ENCODE data around the gene CABP7. TPM values are rescaled to one million over a fixed set of nuclear protein-coding genes. Genes with fewer than 3 reads are reported as not detected.

Gene CABP7
- polyA plus RNA-seq, 1 donor from 2014 or later: 0.11 TPM

DNA sequence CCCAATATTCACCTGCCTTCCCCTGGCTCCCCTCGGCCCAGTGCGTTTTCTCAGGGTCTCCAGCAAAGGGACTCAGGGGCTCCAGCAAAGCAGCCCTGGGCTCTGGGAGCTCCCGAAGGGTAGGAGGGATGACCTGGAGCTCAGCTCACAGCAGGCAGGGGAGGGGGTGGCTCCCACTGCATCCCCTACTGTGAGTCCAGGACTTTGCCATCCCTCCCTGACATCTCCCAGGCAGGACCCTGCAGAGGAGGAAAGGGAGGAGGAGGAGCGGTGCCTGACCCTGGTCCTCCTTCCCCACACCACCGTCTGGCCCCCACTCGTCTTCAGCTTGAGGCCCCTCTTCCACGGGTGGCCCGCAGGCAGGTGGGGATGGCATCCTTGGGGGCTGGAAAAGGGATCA is 5.0 kb downstream of the CABP7 start:
- Mint-ChIP-seq H3K27me3 (peaks cover 15% of the 10 kb centered on the region), H3K27ac (no peak overlapping the region), H3K4me3 (no peak overlapping the region), H3K9me3 (no peaks in the 10 kb centered on the region), H3K4me1 (no peaks in the 10 kb centered on the region), H3K36me3 (no peaks in the 10 kb centered on the region)

DNA sequence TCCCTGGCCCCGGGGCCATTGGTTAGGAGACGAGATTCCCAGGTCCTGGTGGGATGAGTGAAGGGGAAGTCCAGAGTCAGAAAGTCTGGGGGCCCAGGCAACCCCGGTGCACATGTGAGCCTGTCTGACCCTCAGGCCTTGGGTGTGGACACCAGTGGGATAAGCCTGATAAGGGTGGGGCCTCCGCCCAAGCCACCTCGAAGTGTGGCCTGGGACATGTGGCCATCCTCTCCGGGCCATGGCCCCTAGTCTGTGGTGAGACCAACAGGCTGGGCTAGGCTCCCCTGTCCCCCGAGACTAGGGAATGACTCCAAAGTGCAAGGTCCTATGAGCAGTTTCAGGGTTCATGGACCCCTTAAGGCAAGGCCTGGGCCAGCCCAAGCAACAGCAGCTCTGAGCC is 6.3 kb downstream of the CABP7 start:
- H3K27ac Mint-ChIP-seq: no peak overlapping the region
- H3K4me3 Mint-ChIP-seq: no peak overlapping the region

GRCh38 chr22:29726512-29727130 is 6.8 kb downstream of the CABP7 start:
- H3K9me3 Mint-ChIP-seq: no peaks in the 10 kb centered on the region
- H3K4me3 Mint-ChIP-seq: no peak overlapping the region
- no peak overlapping the region for H3K27ac Mint-ChIP-seq
- no peaks in the 10 kb centered on the region for H3K4me1 Mint-ChIP-seq
- no peaks in the 10 kb centered on the region for H3K36me3 Mint-ChIP-seq
- H3K27me3 Mint-ChIP-seq: peaks cover 12% of the 10 kb centered on the region

More for the DNA sequence above, 6.3 kb downstream of the CABP7 start:
- no peaks in the 10 kb centered on the region for H3K9me3 Mint-ChIP-seq
- H3K27me3 Mint-ChIP-seq: peaks cover 15% of the 10 kb centered on the region
- H3K36me3 Mint-ChIP-seq: no peaks in the 10 kb centered on the region
- H3K4me1 Mint-ChIP-seq: no peaks in the 10 kb centered on the region

DNA sequence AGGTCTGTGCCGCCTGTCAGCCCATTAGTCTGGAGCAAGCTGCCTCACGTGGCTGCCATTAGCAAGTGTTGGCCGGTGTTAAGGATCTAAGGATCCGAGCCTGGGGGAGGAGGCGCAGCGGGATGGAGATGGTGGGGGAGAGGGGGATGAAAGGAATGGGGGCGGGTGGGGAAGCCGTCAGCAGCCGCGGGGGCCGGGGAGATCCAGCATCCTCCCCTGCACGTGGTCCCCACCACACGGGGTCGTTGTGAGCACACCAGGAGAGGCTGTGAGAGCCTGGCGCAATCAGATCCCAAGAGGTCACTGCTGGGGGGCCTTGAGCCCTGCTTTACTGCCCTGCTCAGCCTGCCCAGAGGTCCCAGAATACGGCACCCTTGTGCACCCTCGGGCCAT is 7.3 kb downstream of the CABP7 start:
- Mint-ChIP-seq H3K9me3 (no peaks in the 10 kb centered on the region), H3K4me3 (no peak overlapping the region), H3K27ac (no peak overlapping the region), H3K4me1 (no peaks in the 10 kb centered on the region), H3K27me3 (peaks cover 8% of the 10 kb centered on the region), H3K36me3 (no peaks in the 10 kb centered on the region)

DNA sequence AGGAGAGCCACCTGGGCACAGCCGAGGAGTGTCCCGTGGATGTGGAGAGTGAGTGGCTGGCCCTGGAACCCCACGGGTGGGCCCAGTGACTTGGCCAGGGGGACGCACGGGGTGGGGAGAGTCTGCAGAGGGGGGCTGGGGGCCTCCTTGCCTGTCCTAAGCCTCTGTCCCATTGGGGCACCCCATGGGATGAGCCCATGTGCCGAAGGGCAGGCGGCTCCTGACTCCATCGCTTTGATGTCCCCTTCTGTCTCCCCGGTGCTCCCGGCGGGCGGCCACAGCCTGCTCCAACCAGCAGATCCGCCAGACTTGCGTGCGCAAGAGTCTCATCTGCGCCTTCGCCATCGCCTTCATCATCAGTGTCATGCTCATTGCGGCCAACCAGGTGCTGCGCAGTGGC is 9.4 kb downstream of the CABP7 start:
- no peaks in the 10 kb centered on the region for H3K36me3 Mint-ChIP-seq
- peaks cover 5% of the 10 kb centered on the region for H3K27me3 Mint-ChIP-seq
- H3K4me1 Mint-ChIP-seq: no peaks in the 10 kb centered on the region
- H3K9me3 Mint-ChIP-seq: no peaks in the 10 kb centered on the region
- H3K4me3 Mint-ChIP-seq: no peak overlapping the region
- H3K27ac Mint-ChIP-seq: peak overlapping the region in 2 of 3 donors; percentile 63 to 88

DNA sequence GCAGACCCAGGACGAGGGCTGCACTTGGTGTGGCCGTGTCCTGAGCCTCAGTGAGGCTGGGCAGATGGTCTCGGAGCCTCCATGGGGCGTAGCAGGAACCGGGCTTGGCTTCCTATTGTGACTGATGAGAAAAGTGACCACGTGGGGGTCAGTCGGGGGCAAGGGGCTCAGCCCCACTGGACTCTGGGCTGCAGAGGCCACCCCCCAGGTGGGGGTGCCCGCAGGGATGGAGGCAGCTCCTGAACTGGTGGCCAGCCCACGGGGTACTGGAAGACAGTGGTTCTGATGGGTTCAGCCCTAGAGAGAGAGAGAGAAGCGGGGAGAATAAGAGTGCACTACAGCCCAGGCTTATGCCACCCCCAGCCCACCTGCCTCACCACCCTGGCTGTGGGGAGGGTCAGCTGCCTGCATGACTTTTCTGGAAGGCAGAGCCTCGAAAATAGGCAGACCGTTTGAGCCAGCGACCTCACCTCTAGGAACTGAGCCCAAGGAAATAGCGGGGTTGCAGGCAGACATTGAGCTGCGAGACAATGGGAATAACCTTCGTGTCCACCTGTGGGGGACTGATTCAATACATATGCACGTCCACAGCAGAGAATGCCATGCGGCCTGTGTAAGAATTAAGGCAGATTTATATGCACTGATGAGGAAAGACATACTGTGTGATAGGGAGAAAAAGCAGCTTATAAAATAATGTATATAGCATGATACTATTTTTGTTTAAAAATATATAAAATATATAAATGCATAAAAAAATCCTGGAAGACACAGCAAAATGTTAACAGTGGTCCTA is 11.5 kb downstream of the CABP7 start:
- Mint-ChIP-seq H3K27me3 (peaks cover 5% of the 10 kb centered on the region), H3K27ac (no peak overlapping the region), H3K4me1 (no peaks in the 10 kb centered on the region)

GRCh38 chr22:29732883-29733282 is 13.1 kb downstream of the CABP7 start:
- Mint-ChIP-seq H3K9me3 (no peaks in the 10 kb centered on the region), H3K4me3 (no peak overlapping the region), H3K27ac (peak overlapping the region in 1 of 3 donors; percentile 46), H3K36me3 (peaks cover 2% of the 10 kb centered on the region), H3K27me3 (no peaks in the 10 kb centered on the region), H3K4me1 (no peaks in the 10 kb centered on the region)

More for the DNA sequence above, 11.5 kb downstream of the CABP7 start:
- no peaks in the 10 kb centered on the region for H3K9me3 Mint-ChIP-seq
- no peaks in the 10 kb centered on the region for H3K36me3 Mint-ChIP-seq
- H3K4me3 Mint-ChIP-seq: no peak overlapping the region

DNA sequence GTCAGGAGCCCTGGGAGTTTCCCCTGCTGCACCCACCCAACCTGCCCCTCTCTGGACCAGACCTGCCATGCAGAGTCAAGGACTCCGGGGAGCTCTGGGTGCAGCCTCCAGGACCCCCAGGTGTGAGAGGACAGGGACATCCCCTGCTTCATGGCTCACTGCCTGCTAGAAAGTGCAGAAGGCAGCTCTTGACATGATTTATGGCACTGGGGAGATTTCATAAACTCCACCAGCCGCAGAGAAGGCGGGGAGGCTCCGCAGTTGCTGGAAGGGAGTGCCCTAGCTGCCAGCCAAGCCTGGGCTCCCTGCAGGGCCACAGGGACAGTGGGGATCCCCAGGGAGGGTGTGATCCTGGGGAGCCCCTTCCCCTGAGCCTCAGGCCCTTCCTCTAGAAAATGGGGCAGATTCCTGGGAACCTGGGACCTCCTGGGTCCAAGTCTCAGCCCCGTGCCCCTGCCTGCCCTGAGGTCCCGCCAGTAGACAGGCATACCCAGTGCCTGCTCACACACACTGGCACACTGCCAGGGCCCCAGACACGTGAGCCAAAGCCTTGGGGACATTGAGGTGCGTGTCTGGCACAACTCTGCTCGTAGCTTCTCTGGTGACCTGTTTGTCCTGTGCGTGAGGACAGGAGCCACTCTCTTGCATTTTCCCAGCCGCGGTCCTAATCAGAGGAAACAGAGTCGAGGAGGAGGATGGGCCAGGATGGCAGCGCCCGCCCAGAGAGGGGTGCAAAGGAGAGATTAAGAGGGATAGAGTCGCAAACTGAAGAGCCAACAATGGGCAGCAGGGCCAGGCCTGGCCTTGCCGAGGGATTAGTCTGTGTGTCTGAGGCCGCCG is 13.8 kb downstream of the CABP7 start:
- peaks cover 2% of the 10 kb centered on the region for H3K36me3 Mint-ChIP-seq
- no peak overlapping the region for H3K27ac Mint-ChIP-seq
- H3K4me1 Mint-ChIP-seq: no peaks in the 10 kb centered on the region
- no peaks in the 10 kb centered on the region for H3K27me3 Mint-ChIP-seq
- H3K9me3 Mint-ChIP-seq: no peaks in the 10 kb centered on the region
- H3K4me3 Mint-ChIP-seq: no peak overlapping the region

DNA sequence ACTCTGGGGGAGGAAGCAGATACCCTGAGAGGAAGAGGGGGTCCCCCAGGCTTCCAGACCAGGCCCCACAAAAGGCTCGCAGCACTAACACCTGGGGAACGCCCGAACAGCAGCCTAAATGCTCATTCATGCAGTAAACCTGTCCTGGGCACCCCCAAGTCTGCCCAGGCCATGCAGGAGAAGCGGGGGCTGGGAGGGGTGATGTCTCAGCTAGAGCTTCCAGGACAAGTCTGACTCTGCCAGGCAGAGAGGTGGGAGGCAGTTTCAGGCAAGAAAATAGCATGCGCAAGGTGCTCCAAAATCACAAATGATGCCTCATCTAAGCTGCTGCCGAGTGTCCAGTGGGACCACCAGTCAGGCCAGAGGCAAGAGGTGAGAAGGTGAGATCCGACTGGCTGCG is 14.6 kb downstream of the CABP7 start:
- H3K9me3 Mint-ChIP-seq: no peaks in the 10 kb centered on the region
- no peaks in the 10 kb centered on the region for H3K27me3 Mint-ChIP-seq
- no peaks in the 10 kb centered on the region for H3K4me1 Mint-ChIP-seq
- H3K4me3 Mint-ChIP-seq: no peak overlapping the region
- peaks cover 2% of the 10 kb centered on the region for H3K36me3 Mint-ChIP-seq
- H3K27ac Mint-ChIP-seq: no peak overlapping the region

- H3K4me3 Mint-ChIP-seq: no peak overlapping the region
- no peaks in the 10 kb centered on the region for H3K27me3 Mint-ChIP-seq
- no peaks in the 10 kb centered on the region for H3K9me3 Mint-ChIP-seq
- H3K27ac Mint-ChIP-seq: no peak overlapping the region
- peaks cover 2% of the 10 kb centered on the region for H3K36me3 Mint-ChIP-seq
- no peaks in the 10 kb centered on the region for H3K4me1 Mint-ChIP-seq
Measured at GRCh38 chr22:29734838-29735237, 15.0 kb downstream of the CABP7 start.

DNA sequence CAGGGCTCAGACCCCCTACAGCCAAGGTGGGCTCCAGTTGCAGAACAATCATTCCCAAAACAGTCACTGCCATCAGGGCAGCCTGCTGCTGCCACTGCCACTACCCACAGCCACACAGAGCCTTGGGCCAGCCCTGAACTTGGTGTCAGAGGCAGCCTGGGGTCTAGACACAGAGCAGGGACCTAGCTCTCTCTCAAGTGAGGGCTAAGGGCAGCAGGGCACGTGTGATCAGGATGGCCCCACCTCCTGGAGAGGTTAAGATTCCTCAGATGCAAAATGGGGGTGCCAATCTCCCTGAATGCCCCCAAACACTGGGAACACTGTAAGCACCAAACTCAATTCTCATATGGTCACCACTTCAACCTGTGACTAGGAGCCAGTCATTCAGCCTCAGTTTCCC is 15.6 kb downstream of the CABP7 start:
- no peaks in the 10 kb centered on the region for H3K27me3 Mint-ChIP-seq
- H3K36me3 Mint-ChIP-seq: peaks cover 2% of the 10 kb centered on the region
- no peaks in the 10 kb centered on the region for H3K9me3 Mint-ChIP-seq
- no peak overlapping the region for H3K27ac Mint-ChIP-seq
- no peaks in the 10 kb centered on the region for H3K4me1 Mint-ChIP-seq
- no peak overlapping the region for H3K4me3 Mint-ChIP-seq

DNA sequence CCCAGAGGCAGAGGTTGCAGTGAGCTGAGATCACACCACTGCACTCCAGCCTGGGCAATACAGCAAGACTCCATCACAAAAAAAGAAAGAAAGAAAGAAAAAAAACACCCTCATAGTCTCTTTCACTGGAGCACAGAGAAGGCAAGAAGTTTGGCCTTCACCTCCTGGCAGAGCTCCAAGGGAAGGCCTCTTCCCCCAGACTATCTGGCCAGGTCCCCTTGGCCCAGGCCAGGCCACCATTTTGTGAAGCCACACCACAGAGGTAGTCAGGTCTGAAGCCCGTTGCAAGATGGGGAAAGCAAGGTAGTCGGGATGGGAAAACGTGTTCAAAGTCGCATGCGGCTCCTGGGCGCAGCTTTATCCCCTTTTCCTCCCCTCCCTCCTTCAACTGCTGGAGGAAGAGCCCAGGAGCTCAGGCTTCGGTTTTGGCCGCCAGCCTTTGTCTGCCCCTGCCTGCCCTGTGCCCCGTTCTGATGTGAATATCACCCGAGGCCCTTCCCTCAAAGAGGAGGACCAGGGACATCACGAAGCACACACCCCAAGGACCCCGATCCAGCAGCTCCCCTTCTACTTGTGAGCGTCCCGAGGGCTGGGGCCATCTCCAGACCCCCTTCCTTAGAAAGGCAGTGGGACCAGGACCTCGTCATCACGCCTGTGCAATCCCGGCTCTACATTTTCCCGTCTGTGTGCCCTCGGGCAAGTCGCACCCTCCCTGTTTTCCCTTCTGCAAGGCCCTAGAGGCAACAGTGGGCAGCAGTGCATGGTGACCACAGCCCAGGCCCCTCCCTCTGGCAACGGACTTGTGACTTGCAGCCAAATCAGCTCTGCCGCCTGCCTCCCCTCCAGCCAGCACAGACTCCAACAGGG is 17.7 kb downstream of the CABP7 start:
- Mint-ChIP-seq H3K4me3 (no peak overlapping the region), H3K27ac (no peak overlapping the region), H3K27me3 (no peaks in the 10 kb centered on the region), H3K36me3 (peaks cover 2% of the 10 kb centered on the region), H3K4me1 (no peaks in the 10 kb centered on the region), H3K9me3 (no peaks in the 10 kb centered on the region)

DNA sequence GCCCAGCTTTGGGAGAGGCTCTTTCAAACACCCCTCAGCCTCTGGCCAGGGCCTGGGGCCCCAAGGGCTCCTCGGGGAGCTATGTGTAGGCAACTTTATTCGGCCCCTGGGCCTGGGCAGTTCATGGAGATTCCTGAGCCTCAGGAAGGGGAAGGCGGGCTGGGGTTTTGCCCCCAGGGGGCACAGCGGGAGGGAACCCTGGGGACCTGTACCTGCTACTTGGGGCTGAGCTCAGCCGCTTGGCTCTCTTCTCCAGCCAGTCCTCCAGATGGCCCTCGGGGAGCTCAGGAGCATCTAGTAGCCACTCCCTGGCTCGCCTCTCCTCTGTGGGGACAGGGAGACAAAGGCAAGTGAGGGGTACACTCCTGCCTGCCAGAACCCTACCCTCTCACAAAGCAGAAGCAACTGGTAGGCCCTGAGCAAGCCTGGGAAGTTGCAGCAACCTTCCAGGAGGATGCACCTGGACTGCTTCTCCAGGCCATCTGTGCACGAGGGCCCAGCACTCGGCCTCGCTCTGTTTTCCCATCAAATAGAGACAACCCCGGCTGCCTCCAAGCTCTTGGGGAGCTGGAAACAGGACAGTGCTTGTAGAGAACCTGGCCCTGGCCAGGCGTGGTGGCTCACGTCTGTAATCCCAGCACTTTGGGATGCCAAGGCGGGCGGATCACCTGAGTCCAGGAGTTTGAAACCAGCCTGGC is 18.5 kb downstream of the CABP7 start:
- Mint-ChIP-seq H3K4me3 (no peak overlapping the region), H3K9me3 (no peaks in the 10 kb centered on the region), H3K4me1 (no peaks in the 10 kb centered on the region), H3K36me3 (peaks cover 4% of the 10 kb centered on the region), H3K27me3 (no peaks in the 10 kb centered on the region), H3K27ac (no peak overlapping the region)

DNA sequence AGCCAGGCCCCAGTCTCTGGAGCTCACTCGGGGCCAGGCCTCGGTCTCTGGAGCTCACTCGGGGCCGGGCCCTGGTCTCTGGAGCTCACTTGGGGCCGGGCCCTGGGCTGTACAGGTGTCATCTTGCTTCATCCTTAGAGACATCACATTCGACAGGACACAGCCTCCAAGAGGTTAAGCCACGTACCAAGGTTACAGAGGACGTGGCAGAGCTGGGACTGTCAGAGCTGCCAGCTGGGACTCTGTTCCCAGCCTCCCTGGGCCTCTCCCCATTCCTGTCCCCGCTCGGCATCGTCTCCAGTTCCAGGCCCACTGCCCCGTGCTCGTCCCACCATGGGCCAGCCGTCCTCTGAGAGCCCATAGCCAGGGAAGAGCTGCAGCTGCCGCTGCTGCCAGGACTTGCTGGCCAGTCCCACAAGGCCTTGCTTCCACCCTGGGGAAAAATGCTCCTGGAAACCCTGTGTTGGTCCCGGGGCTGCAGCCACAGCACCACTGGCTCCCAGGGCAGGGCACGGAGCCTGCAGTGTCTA is 19.6 kb downstream of the CABP7 start:
- no peak overlapping the region for H3K4me3 Mint-ChIP-seq
- H3K4me1 Mint-ChIP-seq: no peaks in the 10 kb centered on the region
- H3K27ac Mint-ChIP-seq: peak overlapping the region in 1 of 3 donors; percentile 59
- H3K9me3 Mint-ChIP-seq: no peaks in the 10 kb centered on the region
- H3K36me3 Mint-ChIP-seq: peaks cover 5% of the 10 kb centered on the region
- no peaks in the 10 kb centered on the region for H3K27me3 Mint-ChIP-seq

Measured in IgD-negative memory B cell (primary cell).